ENCODE results near the gene PALB2.
A peak's percentile ranks its signal among the peaks of the same experiment; 100 is the strongest.
"Not testable (repeated sequence)": the region's sequence is repeated elsewhere in the genome, so short reads cannot be mapped to it uniquely, and the experiment has no call there.

PALB2 gene

GRCh38 chr16:23642246-23642774 is 1.2 kb upstream of the PALB2 start:
- no peak for DNase-seq

- DNase-seq, result peak; percentile 23
Measured at GRCh38 chr16:23640615-23640930, 537 bp downstream of the PALB2 start.

GRCh38 chr16:23635958-23636357 is 5.2 kb downstream of the PALB2 start:
- DNase-seq, result no peak

- DNase-seq, result no peak
Measured at GRCh38 chr16:23634461-23635036, 6.6 kb downstream of the PALB2 start.

GRCh38 chr16:23631874-23632273 is 9.2 kb downstream of the PALB2 start:
- DNase-seq, result not testable (repeated sequence)

- DNase-seq, result no peak
Measured at GRCh38 chr16:23629516-23629915, 11.6 kb downstream of the PALB2 start.

- DNase-seq, result no peak
Measured at GRCh38 chr16:23624092-23624491, 17.0 kb downstream of the PALB2 start.

GRCh38 chr16:23615805-23616204 is 25.3 kb downstream of the PALB2 start:
- DNase-seq, result no peak

- DNase-seq, result no peak
Measured at GRCh38 chr16:23611936-23612335, 29.2 kb downstream of the PALB2 start.

- DNase-seq, result not testable (repeated sequence)
Measured at GRCh38 chr16:23610905-23611304, 30.2 kb downstream of the PALB2 start.

- DNase-seq, result no peak
Measured at GRCh38 chr16:23609929-23610328, 31.2 kb downstream of the PALB2 start.

- no peak for DNase-seq
Measured at GRCh38 chr16:23608194-23608593, 32.9 kb downstream of the PALB2 start.

- DNase-seq, result no peak
Measured at GRCh38 chr16:23607726-23608125, 33.4 kb downstream of the PALB2 start.

GRCh38 chr16:23597003-23597756 is 43.9 kb downstream of the PALB2 start:
- DNase-seq, result peak; percentile 3

- DNase-seq, result peak; percentile 87
Measured at GRCh38 chr16:23595951-23596720, 45.0 kb downstream of the PALB2 start, which contains the start of gene NDUFAB1. NDUFAB1 (minus strand) TSS chr16:23596316; CDS start chr16:23596290, 26 bp downstream.

- DNase-seq, result no peak
Measured at GRCh38 chr16:23595246-23595950, 45.7 kb downstream of the PALB2 start.

GRCh38 chr16:23594186-23594585 is 46.9 kb downstream of the PALB2 start:
- DNase-seq, result no peak

GRCh38 chr16:23590181-23590580 is 50.9 kb downstream of the PALB2 start:
- no peak for DNase-seq

- no peak for DNase-seq
Measured at GRCh38 chr16:23587726-23588125, 53.4 kb downstream of the PALB2 start.

GRCh38 chr16:23584186-23585076 is 56.7 kb downstream of the PALB2 start:
- no peak for DNase-seq

- not testable (repeated sequence) for DNase-seq
Measured at GRCh38 chr16:23583271-23583670, 57.8 kb downstream of the PALB2 start.

GRCh38 chr16:23581764-23582163 is 59.3 kb downstream of the PALB2 start:
- no peak for DNase-seq

Measured in stimulated activated naive CD4-positive, alpha-beta T cell treated with Interleukin-2 at 50 U/mL for 16 hours (primary cell).